Glomerular endothelial cell (primary cell): ENCODE results near the gene HNRNPLL. TPM values are rescaled to one million over a fixed set of nuclear protein-coding genes. Genes with fewer than 3 reads are reported as not detected.
"Not testable (repeated sequence)": the region's sequence is repeated elsewhere in the genome, so short reads cannot be mapped to it uniquely, and the experiment has no call there.

Source experiments
- DNase-seq: peaks from one replicate; pipeline ENCODE4 v3.0.0-alpha.2; 2011; ENCODE audit warnings: low read depth, low spot score; ENCODE audit errors: extremely low read depth
- total RNA-seq: library from RNA; depleted of rRNA; stranded (reverse); fragments of >200 nt; gene quantifications from 2 replicates; pipeline ENCODE4 v1.2.3, GENCODE V29; 2015

HNRNPLL gene
- 26.6 and 35.7 TPM in 2 replicates for total RNA-seq

DNA sequence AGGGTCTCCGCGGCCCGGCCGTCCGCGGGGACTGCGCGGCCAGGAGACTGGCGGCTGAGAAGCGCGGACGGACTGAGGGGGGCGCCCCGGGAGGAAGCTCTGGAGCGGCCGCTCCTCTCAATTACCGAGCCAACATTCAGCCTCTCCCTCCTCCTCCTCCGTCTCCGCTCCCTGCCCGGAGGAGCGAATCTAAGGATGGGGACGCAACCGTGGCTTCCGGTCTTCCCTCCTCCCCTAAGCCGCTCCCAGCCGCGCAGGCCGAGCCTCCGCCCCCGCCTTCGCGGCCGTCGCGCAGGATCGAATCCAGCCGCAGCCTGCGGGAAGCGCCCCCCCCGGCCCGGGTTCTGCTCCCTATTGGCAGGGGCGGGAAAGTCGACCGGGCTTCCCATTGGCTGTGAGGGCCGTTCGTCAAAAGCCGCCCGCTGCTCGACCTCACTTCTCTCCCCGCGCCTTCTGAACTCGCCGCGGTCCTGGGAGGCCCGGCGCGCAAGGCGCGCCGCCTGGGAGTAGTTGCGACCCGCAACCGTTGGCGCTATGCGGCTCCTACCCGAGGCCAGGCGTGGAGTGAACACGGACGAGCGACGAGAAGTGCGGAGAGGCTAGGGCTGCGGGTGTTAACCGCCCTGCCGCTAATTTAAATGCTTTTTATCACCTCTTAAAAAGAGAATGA is at the start of gene HNRNPLL:
Gene HNRNPLL (minus strand): TSS at position 197 of the 670 bp plus-strand sequence. CDS start 302 bp downstream, outside the sequence.
- peak; percentile 52 for DNase-seq

GRCh38 chr2:38650717-38651116 is 48.0 kb upstream of the HNRNPLL start:
- DNase-seq, result no peak

DNA sequence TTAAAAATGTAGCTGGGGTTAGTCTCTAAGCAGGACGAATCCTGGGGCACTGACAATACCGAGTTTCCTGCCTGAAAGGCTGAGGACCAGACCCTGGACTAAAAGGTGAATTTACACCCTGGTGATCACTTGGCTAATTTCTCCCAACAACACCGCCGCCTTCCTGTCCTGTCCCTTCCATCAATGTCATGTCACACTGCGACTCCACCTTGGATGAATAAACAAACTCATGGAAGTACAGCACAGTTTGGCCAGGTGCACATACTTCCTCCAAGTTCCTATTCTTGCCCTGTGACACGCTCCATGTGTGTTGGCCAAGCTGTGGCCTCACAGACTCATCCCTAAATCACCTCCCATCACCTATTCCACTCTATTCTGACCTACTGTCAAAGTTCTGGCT is 47.3 kb upstream of the HNRNPLL start:
- DNase-seq, result no peak

- no peak for DNase-seq
Observed at GRCh38 chr2:38649176-38649728, 46.5 kb upstream of the HNRNPLL start.

DNA sequence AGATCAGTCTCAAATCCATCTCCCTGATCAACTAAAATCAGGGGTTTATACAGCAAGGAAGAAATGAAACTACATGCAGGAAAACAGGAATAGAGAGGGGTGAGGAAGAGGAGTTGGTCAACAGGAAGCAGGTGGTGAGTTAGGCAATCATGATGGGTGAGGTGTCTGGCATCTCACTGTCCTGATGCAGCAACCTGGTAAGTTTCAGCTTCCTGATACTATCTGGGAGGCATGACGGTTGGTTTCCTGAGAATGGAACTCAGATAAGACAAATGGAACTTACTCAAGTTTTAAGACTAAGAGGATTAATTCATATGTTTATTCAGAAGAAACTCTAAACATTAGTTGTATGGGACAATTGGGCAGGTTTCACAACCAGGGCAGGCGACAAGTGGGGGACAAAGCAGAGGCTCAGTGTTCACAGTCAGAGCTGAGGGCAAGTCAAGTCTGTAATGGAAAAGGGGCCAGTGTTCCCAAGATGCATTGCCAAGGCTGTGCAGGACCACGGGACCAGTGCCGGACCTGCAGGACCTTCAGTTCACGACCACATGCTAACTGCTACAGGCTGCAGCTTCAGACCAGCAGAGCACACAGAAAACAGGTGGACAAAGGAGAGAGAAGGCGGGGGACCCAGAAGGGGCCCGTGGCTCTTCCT is 45.5 kb upstream of the HNRNPLL start:
- no peak for DNase-seq

DNA sequence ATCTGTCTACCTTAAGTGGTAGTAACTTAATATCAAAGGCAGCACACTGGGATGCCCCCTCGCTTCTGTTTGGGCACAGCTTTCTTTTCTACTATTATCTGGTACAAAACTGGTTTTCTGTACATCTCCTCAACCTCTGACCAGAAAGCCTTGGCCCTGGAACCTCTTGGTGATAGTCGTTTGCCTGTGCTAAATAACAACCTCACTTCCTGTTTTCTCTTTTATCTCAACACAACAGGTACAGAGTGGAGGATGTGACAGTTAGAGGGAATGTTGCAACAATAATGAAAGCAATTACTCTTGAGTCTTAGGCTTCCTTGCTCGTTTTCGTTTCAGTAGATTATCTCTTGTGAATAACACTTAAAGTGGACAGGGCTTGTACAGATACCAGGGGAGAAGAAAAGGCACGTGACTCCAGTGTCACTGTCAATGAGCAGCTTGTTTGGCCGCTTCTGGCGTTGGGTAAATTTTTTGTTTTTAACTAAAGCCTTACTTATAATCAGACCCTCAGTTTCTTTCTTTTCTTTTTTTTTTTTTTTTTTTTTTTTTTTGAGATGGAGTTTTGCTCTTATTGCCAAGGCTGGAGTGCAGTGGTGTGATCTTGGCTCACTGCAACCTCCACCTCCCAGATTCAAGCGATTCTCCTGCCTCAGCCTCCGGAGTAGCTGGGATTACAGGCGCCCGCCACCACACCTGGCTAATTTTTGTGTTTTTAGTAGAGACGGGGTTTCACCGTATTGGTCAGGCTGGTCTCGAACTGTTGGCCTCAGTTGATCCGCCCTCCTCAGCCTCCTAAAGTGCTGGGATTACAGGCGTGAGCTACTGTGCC is 41.2 kb upstream of the HNRNPLL start:
- not testable (repeated sequence) for DNase-seq

GRCh38 chr2:38643021-38643671 is 40.4 kb upstream of the HNRNPLL start:
- DNase-seq, result no peak

- DNase-seq, result not testable (repeated sequence)
Observed at GRCh38 chr2:38642373-38643017, 39.8 kb upstream of the HNRNPLL start.

DNA sequence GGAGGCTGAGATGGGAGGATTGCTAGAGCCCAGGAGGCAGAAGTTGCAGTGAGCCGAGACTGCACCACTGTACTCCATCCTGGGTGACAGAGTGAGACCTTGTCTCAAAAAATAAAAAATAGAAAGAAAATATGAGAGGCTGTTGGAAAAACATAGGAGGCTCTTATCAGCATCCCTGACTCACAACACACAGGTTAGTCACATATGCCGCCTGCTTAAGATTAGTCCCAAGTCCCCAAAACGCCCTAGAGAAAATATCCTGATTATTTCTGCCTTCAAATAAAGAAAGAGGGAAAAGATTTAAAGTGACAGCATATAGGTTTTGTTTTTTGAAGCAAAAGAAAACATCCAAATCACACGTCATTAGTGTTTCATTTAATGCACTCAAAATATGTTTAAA is 33.3 kb upstream of the HNRNPLL start:
- DNase-seq, result no peak

DNA sequence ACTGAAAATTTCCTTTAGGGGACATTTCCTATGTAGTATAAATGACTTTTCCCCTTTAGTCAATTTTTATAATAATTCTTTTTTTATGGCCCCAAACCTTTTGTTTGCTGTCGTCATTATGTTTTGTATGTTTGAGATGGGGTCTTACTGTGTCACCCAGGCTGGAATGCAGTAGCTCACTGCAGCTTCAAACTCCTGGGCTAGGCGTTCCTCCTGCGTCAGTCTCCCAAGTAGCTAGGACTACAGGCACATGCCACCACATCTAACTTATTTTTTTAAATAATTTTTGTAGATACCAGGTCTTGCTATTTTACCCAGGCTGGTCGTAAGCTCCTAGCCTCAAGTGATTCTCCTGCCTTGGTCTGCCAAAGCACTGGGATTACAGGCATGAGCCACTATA is 32.4 kb upstream of the HNRNPLL start:
- no peak for DNase-seq

DNA sequence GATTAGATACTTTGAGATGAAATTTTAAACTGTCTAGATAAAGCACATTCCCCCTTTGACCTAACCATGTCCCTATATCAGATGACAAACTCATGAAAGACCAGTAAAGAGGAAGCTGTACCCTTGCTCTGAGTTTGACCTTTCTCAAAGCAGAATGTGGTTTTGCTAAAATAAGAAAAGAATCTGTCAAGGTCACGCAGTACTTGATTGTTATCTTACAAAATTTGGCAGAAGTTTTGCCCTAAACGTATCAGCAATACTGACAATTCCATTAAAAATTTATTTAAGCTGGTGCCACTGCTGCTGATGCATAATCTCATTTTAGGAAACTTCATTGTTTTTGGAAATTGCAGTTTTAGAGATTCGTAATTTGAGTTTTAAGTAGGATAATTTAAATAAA is 32.0 kb upstream of the HNRNPLL start:
- no peak for DNase-seq

- DNase-seq, result no peak
Observed at GRCh38 chr2:38633895-38634294, 31.2 kb upstream of the HNRNPLL start.

GRCh38 chr2:38632980-38633379 is 30.3 kb upstream of the HNRNPLL start:
- no peak for DNase-seq

DNA sequence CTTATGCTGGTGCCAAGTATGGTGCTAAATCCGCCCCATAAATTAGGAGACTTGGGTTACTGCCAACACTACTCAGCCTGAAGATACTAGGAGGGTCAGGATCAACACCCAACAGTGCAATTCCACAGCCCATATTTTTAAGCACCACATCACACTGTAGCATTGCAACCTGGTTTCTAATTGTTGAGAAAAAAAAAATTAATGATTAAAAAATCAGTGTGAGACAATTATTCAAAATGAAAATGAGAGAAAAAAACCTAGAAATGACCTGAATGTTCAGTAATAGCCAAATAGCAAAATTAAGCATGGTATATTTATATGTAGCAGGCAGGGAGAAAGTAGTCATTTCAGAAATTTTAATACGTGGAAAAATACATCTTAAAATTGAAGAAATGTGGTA is 29.2 kb upstream of the HNRNPLL start:
- DNase-seq, result no peak

- no peak for DNase-seq
Observed at GRCh38 chr2:38629684-38630083, 27.0 kb upstream of the HNRNPLL start.

GRCh38 chr2:38627391-38627790 is 24.7 kb upstream of the HNRNPLL start:
- DNase-seq, result no peak

DNA sequence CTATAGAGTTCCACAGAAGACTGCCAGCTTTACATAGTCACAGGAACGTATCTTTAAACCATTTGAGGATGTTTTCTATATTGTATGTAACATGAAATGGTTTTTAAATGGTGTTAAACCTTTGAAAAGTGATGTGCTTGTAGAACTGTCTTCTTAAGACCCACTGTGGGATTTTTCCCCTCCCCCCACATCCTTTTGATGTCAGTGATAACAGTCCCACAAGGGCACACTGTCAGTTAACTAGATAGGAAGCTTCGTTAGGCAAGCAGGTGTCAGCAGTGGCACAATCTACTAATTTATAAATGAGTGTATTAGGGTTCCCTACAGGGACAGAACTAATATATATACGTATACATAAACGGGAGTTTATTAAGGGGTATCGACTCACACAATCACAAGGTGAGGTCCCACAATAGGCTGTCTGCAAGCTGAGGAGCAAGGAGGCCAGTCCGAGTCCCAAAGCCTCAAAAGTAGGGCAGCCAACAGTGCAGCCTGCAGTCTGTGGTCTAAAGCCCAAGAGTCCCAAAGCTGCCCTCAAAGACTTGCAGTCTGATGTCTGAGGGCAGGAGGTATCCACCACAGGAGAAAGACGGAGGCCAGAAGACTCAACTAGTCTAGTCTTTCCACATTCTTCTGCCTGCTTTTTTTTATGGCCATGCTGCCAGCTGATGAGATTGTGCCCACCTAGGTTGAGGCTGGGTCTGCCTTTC is 23.8 kb upstream of the HNRNPLL start:
- no peak for DNase-seq

DNA sequence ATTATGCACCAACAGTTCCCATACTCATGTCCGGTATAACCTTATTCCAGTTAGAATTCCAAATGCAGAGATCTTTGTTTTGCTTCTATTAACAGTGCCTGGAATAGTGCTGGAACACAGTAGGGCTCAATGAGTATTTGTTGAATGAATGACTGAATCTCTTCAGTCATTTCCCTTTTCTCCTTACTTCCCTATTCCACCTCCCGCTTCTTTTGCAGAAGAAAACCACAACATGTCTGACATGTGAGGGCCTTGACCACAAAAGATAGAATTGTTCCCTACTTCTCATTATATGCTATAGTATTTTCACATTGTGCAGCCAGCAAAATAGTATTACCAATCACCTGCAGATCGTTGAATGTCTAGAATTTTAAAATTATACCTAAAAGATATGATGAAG is 19.5 kb upstream of the HNRNPLL start:
- DNase-seq, result no peak

DNA sequence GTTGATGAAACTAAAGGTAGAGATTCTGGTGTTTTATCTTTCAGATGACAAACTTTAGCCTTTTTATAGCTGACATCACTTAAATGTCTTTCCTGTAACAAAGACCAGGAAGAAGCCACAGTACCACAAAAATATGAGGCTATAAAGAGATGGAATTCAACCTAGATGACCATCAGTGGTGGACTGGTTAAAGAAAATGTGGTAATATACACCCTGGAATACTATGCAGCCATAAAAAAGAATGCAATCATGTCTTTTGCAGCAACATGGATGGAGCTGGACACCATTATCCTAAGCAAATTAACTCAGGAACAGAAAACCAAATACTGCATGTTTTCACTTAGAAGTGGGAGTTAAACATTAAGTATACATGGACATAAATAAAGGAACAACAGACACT is 18.3 kb upstream of the HNRNPLL start:
- DNase-seq, result no peak
